H1 (cell line): ENCODE measurements around the gene RPL21. TPM values are rescaled to one million over a fixed set of nuclear protein-coding genes. Genes with fewer than 3 reads are reported as not detected.

Source experiments
- CTCF ChIA-PET: fragments of 300-600 bp; sonication (Branson Sonifier 250); formaldehyde crosslinking; loops from one replicate; lab custom pipeline; 2021; ENCODE audit not compliant: partially characterized antibody; lab: Charles Lee
- POLR2A ChIA-PET: fragments of 300-600 bp; sonication (Branson Sonifier 250); formaldehyde crosslinking; loops from one replicate; lab custom pipeline; 2021; ENCODE audit warnings: inconsistent platforms; ENCODE audit not compliant: partially characterized antibody; lab: Charles Lee
- DNase-seq, 2 experiments: peaks; one replicate each; pipeline versions ENCODE4 v3.0.0 to v3.0.0-alpha.2; 2010 to 2022; ENCODE audit warnings: low spot score in 2 of 2, low read depth in 1 of 2, mixed read lengths in 1 of 2
- FAIRE-seq: peaks from 2 replicates; lab custom pipeline; 2011; peaks lifted over from hg19 to GRCh38; lab: Jason Lieb, UNC
- H2AFZ ChIP-seq: 2 replicates; pipeline ENCODE4 v1.8.1; 2012; ENCODE audit warnings: low read length, inconsistent platforms
- H2AK5ac ChIP-seq: 2 replicates; pipeline ENCODE4 v1.6.1; 2013; ENCODE audit warnings: low read depth, low read length
- H2BK120ac ChIP-seq: replicated peaks from 2 replicates; pipeline ENCODE3; 2013; ENCODE audit warnings: low read depth, low read length, inconsistent platforms
- H2BK12ac ChIP-seq: 2 replicates; pipeline ENCODE4 v1.6.1; 2013; ENCODE audit warnings: low read depth, low read length
- H2BK15ac ChIP-seq: 2 replicates; pipeline ENCODE4 v1.6.1; 2013; ENCODE audit warnings: low read length
- H2BK20ac ChIP-seq: 2 replicates; pipeline ENCODE4 v1.6.1; 2013; ENCODE audit warnings: low read length
- H2BK5ac ChIP-seq: 2 replicates; pipeline ENCODE4 v1.6.1; 2013; ENCODE audit warnings: low read depth, low read length
- H3K14ac ChIP-seq: 2 replicates; pipeline ENCODE4 v1.6.1; 2013; ENCODE audit warnings: inconsistent platforms; ENCODE audit not compliant: insufficient read length
- H3K18ac ChIP-seq: 2 replicates; pipeline ENCODE4 v1.6.1; 2013; ENCODE audit warnings: low read length; ENCODE audit errors: extremely low read depth
- H3K23ac ChIP-seq: 2 replicates; pipeline ENCODE4 v1.6.1; 2013; ENCODE audit warnings: inconsistent platforms; ENCODE audit not compliant: insufficient read length
- H3K23me2 ChIP-seq: 2 replicates; pipeline ENCODE4 v1.6.1; 2013; ENCODE audit warnings: low read depth, low read length
- H3K27ac ChIP-seq: 2 replicates; pipeline ENCODE4 v1.6.1; 2011; ENCODE audit warnings: low read depth, low read length, inconsistent platforms
- H3K27me3 ChIP-seq, 4 experiments: replicated peaks in 1 of 4; 1 replicate in 1 of 4; 2 replicates in 3 of 4; pipeline versions ENCODE4 v1.6.1 to v1.8.1; 2011 to 2013; ENCODE audit warnings: low read length in 3 of 4, mild to moderate bottlenecking in 3 of 4, inconsistent platforms in 2 of 4, mixed read lengths in 2 of 4, moderate library complexity in 1 of 4; ENCODE audit not compliant: control insufficient read depth in 3 of 4, insufficient read depth in 3 of 4; ENCODE audit errors: extremely low read depth in 1 of 4
- H3K36me3 ChIP-seq, 4 experiments: 2 replicates each; pipeline versions ENCODE4 v1.6.1 to v1.8.1; 2011 to 2013; ENCODE audit warnings: mild to moderate bottlenecking in 4 of 4, low read length in 3 of 4, moderate library complexity in 2 of 4, control low read depth in 1 of 4, inconsistent platforms in 1 of 4; ENCODE audit not compliant: insufficient read depth in 4 of 4, control insufficient read depth in 2 of 4
- H3K4ac ChIP-seq: replicated peaks from 2 replicates; pipeline ENCODE3; 2013; ENCODE audit warnings: low read length, low read depth, mixed read lengths, inconsistent platforms; ENCODE audit not compliant: insufficient read length
- H3K4me1 ChIP-seq, 4 experiments: replicated peaks in 1 of 4; 1 replicate in 1 of 4; 2 replicates in 3 of 4; pipeline versions ENCODE4 v1.6.1 to v1.8.1; 2011 to 2013; ENCODE audit warnings: low read length in 3 of 4, inconsistent platforms in 2 of 4, mixed read lengths in 1 of 4; ENCODE audit not compliant: insufficient read depth in 4 of 4, control insufficient read depth in 3 of 4
- H3K4me2 ChIP-seq, 2 experiments: 2 replicates each; pipeline versions ENCODE4 v1.6.1 to v1.8.1; 2011 to 2013; ENCODE audit warnings: low read depth in 2 of 2, low read length in 2 of 2, control low read depth in 1 of 2, inconsistent platforms in 1 of 2, mild to moderate bottlenecking in 1 of 2; ENCODE audit not compliant: insufficient read depth in 1 of 2
- H3K4me3 ChIP-seq, 4 experiments: fragments of 200-600, 300-600 bp in 1 of 4; sonication (generic), shearing (Covaris generic), sonication (Bioruptor Twin) in 1 of 4; 2 replicates each; pipeline versions ENCODE4 v1.5.1 to v1.8.1; 2011 to 2016; ENCODE audit warnings: low read length in 4 of 4, low read depth in 3 of 4, control low read depth in 2 of 4, inconsistent platforms in 2 of 4, mild to moderate bottlenecking in 2 of 4, mixed read lengths in 1 of 4, moderate library complexity in 1 of 4; ENCODE audit not compliant: insufficient read depth in 2 of 4; ENCODE audit errors: extremely low read depth in 1 of 4
- H3K56ac ChIP-seq: replicated peaks from 2 replicates; pipeline ENCODE3; 2013; ENCODE audit warnings: low read depth, mild to moderate bottlenecking, mixed read lengths, low read length, inconsistent platforms; ENCODE audit not compliant: insufficient read length
- H3K79me1 ChIP-seq: 2 replicates; pipeline ENCODE4 v1.6.1; 2013; ENCODE audit warnings: low read depth, low read length, control low read depth
- H3K79me2 ChIP-seq, 2 experiments: 2 replicates each; pipeline versions ENCODE4 v1.6.1 to v1.8.1; 2012 to 2013; ENCODE audit warnings: low read length in 2 of 2, mild to moderate bottlenecking in 2 of 2, inconsistent platforms in 1 of 2; ENCODE audit not compliant: insufficient read depth in 2 of 2, control insufficient read depth in 1 of 2
- H3K9ac ChIP-seq, 4 experiments: replicated peaks in 1 of 4; 1 replicate in 1 of 4; 2 replicates in 3 of 4; pipeline versions ENCODE4 v1.6.1 to v1.8.1; 2011 to 2013; ENCODE audit warnings: low read depth in 3 of 4, low read length in 3 of 4, control low read depth in 2 of 4, mild to moderate bottlenecking in 2 of 4, moderate library complexity in 2 of 4, inconsistent platforms in 1 of 4; ENCODE audit errors: extremely low read depth in 1 of 4
- H3K9me3 ChIP-seq, 2 experiments: 2 replicates each; pipeline versions ENCODE4 v1.6.1 to v1.8.1; 2012 to 2013; ENCODE audit warnings: mild to moderate bottlenecking in 2 of 2, moderate library complexity in 2 of 2, control low read depth in 1 of 2, inconsistent platforms in 1 of 2, low read depth in 1 of 2, low read length in 1 of 2, mixed read lengths in 1 of 2; ENCODE audit not compliant: insufficient read depth in 2 of 2
- H4K20me1 ChIP-seq, 2 experiments: replicated peaks in 1 of 2; 2 replicates each; pipeline versions ENCODE3 to v1.8.1; 2011 to 2013; ENCODE audit warnings: inconsistent platforms in 2 of 2, low read length in 2 of 2, mild to moderate bottlenecking in 1 of 2; ENCODE audit not compliant: insufficient read depth in 2 of 2, control insufficient read depth in 1 of 2
- H4K5ac ChIP-seq: 2 replicates; pipeline ENCODE4 v1.6.1; 2013; ENCODE audit warnings: low read length, low read depth, mixed read lengths, inconsistent platforms; ENCODE audit not compliant: insufficient read length
- H4K8ac ChIP-seq: 2 replicates; pipeline ENCODE4 v1.8.0; 2013; ENCODE audit warnings: mild to moderate bottlenecking, moderate library complexity, low read length, inconsistent platforms; ENCODE audit not compliant: insufficient read depth; ENCODE audit errors: extremely low read depth
- H4K91ac ChIP-seq: replicated peaks from 2 replicates; pipeline ENCODE3; 2013; ENCODE audit warnings: low read length, mixed read lengths, inconsistent platforms; ENCODE audit not compliant: insufficient read length
- CEBPB ChIP-seq: IDR thresholded peaks from 2 replicates; pipeline ENCODE4 v1.6.1; 2012; ENCODE audit warnings: low read depth, low read length
- EZH2 ChIP-seq: fragments of 200-600 bp; sonication (generic); IDR thresholded peaks from 2 replicates; pipeline ENCODE4 v1.7.1; 2012; ENCODE audit warnings: low read depth, mild to moderate bottlenecking, moderate library complexity, low read length, inconsistent platforms; ENCODE audit not compliant: severe bottlenecking
- JUN ChIP-seq: IDR thresholded peaks from 2 replicates; pipeline ENCODE4 v1.6.1; 2011; ENCODE audit warnings: low read depth, mild to moderate bottlenecking, improper control_type of control experiment, low read length
- KDM1A ChIP-seq: fragments of 200-600, 300-600 bp; sonication (generic); IDR thresholded peaks from 2 replicates; pipeline ENCODE4 v1.7.1; 2016; ENCODE audit warnings: mild to moderate bottlenecking, low read length, borderline replicate concordance
- MAFK ChIP-seq: IDR thresholded peaks from 2 replicates; pipeline ENCODE4 v1.6.1; 2012; ENCODE audit warnings: low read depth, mild to moderate bottlenecking, improper control_type of control experiment, low read length
- MAX ChIP-seq: IDR thresholded peaks from 2 replicates; pipeline ENCODE4 v1.6.1; 2012; ENCODE audit warnings: inconsistent platforms
- PHF8 ChIP-seq: fragments of 200-600 bp; sonication (generic); conservative IDR thresholded peaks from 2 replicates; pipeline ENCODE4 v1.7.1; 2012; ENCODE audit warnings: low read depth, mild to moderate bottlenecking, inconsistent platforms, low read length, moderate library complexity
- POU5F1 ChIP-seq: IDR thresholded peaks from 2 replicates; pipeline ENCODE4 v1.6.1; 2011; ENCODE audit warnings: low read depth, mild to moderate bottlenecking, low read length, moderate library complexity
- RBBP5 ChIP-seq: IDR thresholded peaks from 2 replicates; pipeline ENCODE4 v1.7.1; 2012; ENCODE audit warnings: low read depth, mild to moderate bottlenecking, inconsistent platforms, low read length, moderate library complexity, borderline replicate concordance
- SIN3A ChIP-seq, 2 experiments: IDR thresholded peaks in 1 of 2; conservative IDR thresholded peaks in 1 of 2; 2 replicates each; pipeline ENCODE4 v1.6.1; 2011 to 2012; ENCODE audit warnings: low read length in 2 of 2, improper control_type of control experiment in 1 of 2, low read depth in 1 of 2, mild to moderate bottlenecking in 1 of 2
- SP2 ChIP-seq: IDR thresholded peaks from 2 replicates; pipeline ENCODE4 v1.6.1; 2012; ENCODE audit warnings: mild to moderate bottlenecking, low read length, inconsistent platforms
- ZNF274 ChIP-seq: IDR thresholded peaks from 2 replicates; pipeline ENCODE4 v1.7.0; 2012; ENCODE audit warnings: low read length, borderline replicate concordance; ENCODE audit errors: extremely low read depth
- WGBS, 2 experiments: shearing (Covaris generic) in 1 of 2; methylation state at CpG; one replicate each; pipeline versions ENCODE4 v1.1.6 to v1.1.7; 2013 to 2015; ENCODE audit warnings: low lambda C conversion rate in 2 of 2, mixed read lengths in 2 of 2, inconsistent platforms in 1 of 2, low coverage in 1 of 2, missing lambda C conversion rate in 1 of 2; ENCODE audit not compliant: insufficient replicate concordance in 2 of 2, insufficient coverage in 1 of 2, insufficient read length in 1 of 2; ENCODE audit errors: extremely low coverage in 1 of 2, missing lambda C conversion rate in 1 of 2; 5-methylcytosine and 5-hydroxymethylcytosine counted together
- polyA plus RNA-seq, 7 experiments: library from polyadenylated mRNA; depleted of rRNA in 3 of 7; stranded (reverse) in 5 of 7; unstranded in 2 of 7; fragments of >200 nt in 5 of 7; fragments of 200-250 nt in 2 of 7; gene quantifications; 1 replicate in 5 of 7; 2 replicates in 1 of 7; 4 replicates in 1 of 7; pipeline versions ENCODE4 v1.2.1 to v1.2.3, GENCODE V29; 2011 to 2013; ENCODE audit warnings: missing spikeins in 2 of 7, mixed read lengths in 2 of 7
- total RNA-seq: library from RNA; stranded (reverse); fragmentation: NEBNext Ultra II Directional; extraction: Animal tissue kit (Norgen Biotek cat#: 25700); gene quantifications from 2 replicates; pipeline ENCODE4 v1.2.1, GENCODE V29; 2021

The RPL21 gene
- total and polyA plus RNA-seq, 2 of the 8 experiments (the other 6 are each of a cell fraction or from before 2014, with no cell fraction given) = 624 to 1,283 TPM

GRCh38 chr13:27281420-27281819 lies 30.1 kb downstream of the RPL21 start:
- H2BK15ac ChIP-seq = no peak overlapping the region
- H3K23ac ChIP-seq = no peak overlapping the region
- H3K23me2 ChIP-seq = no peaks in the 10 kb centered on the region
- DNase-seq (no peak), FAIRE-seq (no peak)
- POLR2A ChIA-PET = interaction anchor here (1.0 kb wide), 1 partner anchor 10 kb away, joined by 3 read pairs; no protein-coding TSS in a partner anchor
- H3K4me3 ChIP-seq = no peak overlapping the region
- H3K18ac ChIP-seq = no peak overlapping the region
- H3K79me1 ChIP-seq = no peaks in the 10 kb centered on the region
- H3K9ac ChIP-seq = no peak overlapping the region
- H2BK20ac ChIP-seq = no peak overlapping the region
- no peak overlapping the region for H3K27ac ChIP-seq
- WGBS, 2 experiments = 74% methylated on average over 1 of the region's 1 CpG; no CpG with 5 or more reads in 1 of the 2 experiments
- no peak overlapping the region for H2AFZ ChIP-seq
- H3K27me3 ChIP-seq = no peaks in the 10 kb centered on the region
- no peak overlapping the region for H2BK12ac ChIP-seq
- H2BK120ac ChIP-seq = no peak overlapping the region
- no peak overlapping the region for H3K14ac ChIP-seq
- no peak overlapping the region for H3K4me2 ChIP-seq
- H3K4ac ChIP-seq = no peak overlapping the region
- CTCF ChIA-PET = interaction anchor here (1.0 to 2.9 kb wide), 9 partner anchors 9 to 296 kb away, joined by 3 to 12 read pairs (median 6); no protein-coding TSS in a partner anchor
- no peaks in the 10 kb centered on the region for H3K79me2 ChIP-seq
- no peak overlapping the region for H4K5ac ChIP-seq
- H3K9me3 ChIP-seq = no peaks in the 10 kb centered on the region
- H4K20me1 ChIP-seq = no peaks in the 10 kb centered on the region
- no peak overlapping the region for H4K8ac ChIP-seq
- H4K91ac ChIP-seq = no peak overlapping the region
- no peaks in the 10 kb centered on the region for H3K4me1 ChIP-seq
- H3K36me3 ChIP-seq = no peaks in the 10 kb centered on the region
- H2AK5ac ChIP-seq = no peak overlapping the region
- no peak overlapping the region for H2BK5ac ChIP-seq
- no peak overlapping the region for H3K56ac ChIP-seq
- TF ChIP-seq CEBPB (no peak), MAX (no peak), MAFK (no peak), PHF8 (no peak), SP2 (no peak), EZH2 (no peak), JUN (no peak), SIN3A (conservative IDR thresholded peaks at IDR 0.05 in 1 of 2, IDR thresholded peaks at IDR 0.05 in 1 of 2; ENCODE audit: low read depth in 1 of 2, low read length in 2 of 2) (no peak), POU5F1 (no peak), RBBP5 (no peak), KDM1A (no peak), ZNF274 (no peak)
